ENCODE results near the gene NRG2.

Gene NRG2

GRCh38 chr5:139958432-139959148 lies 84.5 kb downstream of the NRG2 start:
- DNase-seq (ENCODE audit: low read depth), result no peak
- TF ChIP-seq CTCF (conservative IDR thresholded peaks at IDR 0.05; ENCODE audit: low read depth, low read length), result no peak
- H3K4me3 ChIP-seq (ENCODE audit: low read length), result no peak overlapping the region

- no peak for DNase-seq (ENCODE audit: low read depth)
- H3K4me3 ChIP-seq (ENCODE audit: low read length), result no peak overlapping the region
- TF ChIP-seq CTCF (conservative IDR thresholded peaks at IDR 0.05; ENCODE audit: low read depth, low read length), result no peak
Measured at GRCh38 chr5:139956342-139956741, 86.8 kb downstream of the NRG2 start.

GRCh38 chr5:139955616-139956273 lies 87.4 kb downstream of the NRG2 start:
- DNase-seq (ENCODE audit: low read depth), result no peak
- no peak overlapping the region for H3K4me3 ChIP-seq (ENCODE audit: low read length)
- peak; percentile 6 for TF ChIP-seq CTCF (conservative IDR thresholded peaks at IDR 0.05; ENCODE audit: low read depth, low read length)

GRCh38 chr5:139955053-139955605 lies 88.0 kb downstream of the NRG2 start:
- no peak overlapping the region for H3K4me3 ChIP-seq (ENCODE audit: low read length)
- DNase-seq (ENCODE audit: low read depth), result no peak
- TF ChIP-seq CTCF (conservative IDR thresholded peaks at IDR 0.05; ENCODE audit: low read depth, low read length), result no peak

- no peak overlapping the region for H3K4me3 ChIP-seq (ENCODE audit: low read length)
- DNase-seq (ENCODE audit: low read depth), result no peak
- TF ChIP-seq CTCF (conservative IDR thresholded peaks at IDR 0.05; ENCODE audit: low read depth, low read length), result no peak
Measured at GRCh38 chr5:139954462-139954861, 88.6 kb downstream of the NRG2 start.

- no peak overlapping the region for H3K4me3 ChIP-seq (ENCODE audit: low read length)
- DNase-seq (ENCODE audit: low read depth), result no peak
- TF ChIP-seq CTCF (conservative IDR thresholded peaks at IDR 0.05; ENCODE audit: low read depth, low read length), result no peak
Measured at GRCh38 chr5:139954022-139954421, 89.1 kb downstream of the NRG2 start.

- no peak for DNase-seq (ENCODE audit: low read depth)
- H3K4me3 ChIP-seq (ENCODE audit: low read length), result no peak overlapping the region
- no peak for TF ChIP-seq CTCF (conservative IDR thresholded peaks at IDR 0.05; ENCODE audit: low read depth, low read length)
Measured at GRCh38 chr5:139952574-139952973, 90.5 kb downstream of the NRG2 start.
